Stimulated activated CD8-positive, alpha-beta memory T cell treated with anti-CD3 and anti-CD28 coated beads, Interleukin-7, amount 100 ng/mL, for 48 hours (primary cell): ENCODE data around the gene CPNE5.
"Not testable (repeated sequence)": the region's sequence is repeated elsewhere in the genome, so short reads cannot be mapped to it uniquely, and the experiment has no call there.

Experiments
- DNase-seq, 2 donors: peaks; one replicate each; pipeline ENCODE4 v3.0.0-alpha.2; 2020; ENCODE audit warnings: low read depth in 1 of 2; ENCODE audit errors: extremely low read depth in 1 of 2

CPNE5 gene

DNA sequence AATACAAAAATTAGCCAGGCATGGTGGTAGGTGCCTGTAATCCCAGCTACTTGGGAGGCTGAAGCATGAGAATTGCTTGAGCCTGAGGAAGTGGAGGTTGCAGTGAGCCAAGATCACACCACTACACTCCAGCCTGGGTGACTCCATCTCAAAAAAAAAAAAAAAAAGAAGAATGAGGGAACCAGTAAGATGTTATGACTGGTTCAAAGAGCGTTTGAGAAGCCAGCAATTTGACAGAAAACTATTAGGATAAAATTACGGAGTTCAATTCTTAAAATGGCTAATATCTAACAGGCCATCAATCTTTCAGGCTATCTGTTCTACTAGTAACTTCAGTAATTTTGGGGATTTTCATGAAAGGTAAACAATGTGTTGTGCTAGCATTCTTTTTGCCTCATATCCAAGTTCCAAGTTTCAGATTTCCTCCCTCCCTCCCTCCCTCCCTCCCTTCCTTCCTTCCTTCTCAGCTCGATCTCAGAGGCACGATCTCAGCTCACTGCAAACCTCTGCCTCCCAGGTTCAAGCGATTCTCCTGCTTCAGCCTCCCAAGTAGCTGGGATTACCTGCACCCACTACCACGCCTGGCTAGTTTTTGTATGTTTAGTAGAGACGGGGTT lies 134.2 kb downstream of the CPNE5 start:
- not testable (repeated sequence) for DNase-seq

DNA sequence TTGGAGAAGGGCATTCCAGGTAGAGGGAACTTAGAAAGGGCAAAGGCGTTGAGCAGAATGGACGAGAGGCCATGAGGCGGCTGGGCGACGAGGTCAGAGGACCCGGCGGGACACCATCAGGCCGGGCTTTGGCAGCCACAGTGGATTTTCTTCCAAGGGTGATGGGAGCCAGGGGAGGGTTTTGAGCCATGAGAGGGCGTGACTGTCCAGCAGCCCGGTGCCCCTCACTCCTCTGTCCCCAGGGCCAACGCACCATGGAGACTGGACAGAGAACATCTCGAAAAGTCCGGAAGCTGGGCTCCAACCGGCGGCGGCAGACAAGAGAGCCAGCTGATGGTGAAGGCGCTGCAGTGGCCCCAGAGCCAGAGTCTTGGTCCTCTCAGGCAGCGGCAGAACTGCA lies 135.3 kb downstream of the CPNE5 start:
- DNase-seq = no peak

DNA sequence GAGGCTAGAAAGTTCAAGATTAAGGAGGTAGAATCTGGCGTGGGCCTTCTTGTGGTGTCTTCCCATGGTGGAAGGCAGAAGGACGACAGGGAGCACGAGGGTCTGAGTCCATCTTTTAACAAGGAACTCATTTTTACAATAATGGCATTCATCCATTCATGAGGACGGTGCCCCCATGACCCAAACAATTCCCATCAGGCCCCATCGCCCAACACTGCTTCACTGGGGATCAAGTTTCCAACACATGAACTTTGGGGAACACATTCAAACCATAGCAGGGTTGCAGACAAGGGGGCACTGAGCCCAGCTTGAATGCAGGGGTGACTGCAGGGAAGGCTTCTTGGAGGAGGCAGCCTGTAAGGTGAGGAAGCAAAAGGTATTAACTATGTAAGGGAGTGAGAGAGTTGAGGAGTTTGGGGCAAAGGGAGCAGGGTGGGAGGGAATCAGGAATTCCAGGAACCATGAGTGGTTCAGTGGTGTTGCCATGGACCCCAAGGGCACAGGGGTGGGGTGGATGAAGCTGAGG lies 136.1 kb downstream of the CPNE5 start:
- DNase-seq = no peak

DNA sequence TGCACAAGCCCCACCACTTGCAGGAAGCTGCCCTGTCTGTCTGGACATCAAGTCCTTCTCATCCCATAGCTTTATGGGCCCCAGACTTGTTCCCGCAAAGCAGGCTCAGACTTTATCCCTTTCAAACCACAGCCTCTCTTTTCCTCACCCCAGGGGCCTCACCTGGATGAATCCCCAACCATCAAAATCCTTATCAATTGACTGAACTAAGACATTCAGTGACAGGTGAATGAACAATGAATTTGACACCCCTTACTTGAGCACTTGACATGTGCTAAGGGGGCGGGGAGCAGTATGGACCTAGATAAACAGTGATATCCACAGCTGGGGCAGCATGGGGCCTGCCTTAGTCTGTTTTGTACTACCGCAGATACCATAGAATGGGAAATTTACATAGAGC lies 136.6 kb downstream of the CPNE5 start:
- DNase-seq = no peak

DNA sequence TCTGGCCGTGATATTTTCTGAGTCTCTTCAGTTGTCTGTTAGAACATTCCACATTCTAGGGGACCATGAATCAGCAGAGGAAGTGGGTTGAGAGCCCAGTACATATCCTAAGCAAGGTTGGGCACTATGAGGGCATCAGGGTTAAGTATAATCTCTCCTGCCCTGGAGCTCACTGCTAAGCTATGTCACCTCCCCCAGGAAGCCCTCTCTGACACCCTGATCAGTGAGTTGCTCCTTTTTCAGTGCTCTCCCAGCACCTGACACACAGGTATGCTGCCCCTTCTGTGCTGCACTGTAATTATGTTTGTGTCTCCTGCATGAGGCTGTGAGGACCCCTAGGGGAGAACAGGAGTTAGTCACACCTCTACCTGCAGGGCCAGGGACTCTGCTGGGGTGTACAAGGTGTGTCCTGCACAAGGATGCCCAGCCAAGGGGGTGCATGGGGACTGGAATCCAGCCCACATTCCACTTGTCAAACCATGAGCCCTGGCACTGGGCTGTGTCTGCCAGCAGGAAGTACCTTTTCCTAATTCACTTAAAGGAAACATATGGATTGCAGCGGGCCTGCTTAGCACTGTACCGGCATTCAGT lies 137.7 kb downstream of the CPNE5 start:
- no peak for DNase-seq

DNA sequence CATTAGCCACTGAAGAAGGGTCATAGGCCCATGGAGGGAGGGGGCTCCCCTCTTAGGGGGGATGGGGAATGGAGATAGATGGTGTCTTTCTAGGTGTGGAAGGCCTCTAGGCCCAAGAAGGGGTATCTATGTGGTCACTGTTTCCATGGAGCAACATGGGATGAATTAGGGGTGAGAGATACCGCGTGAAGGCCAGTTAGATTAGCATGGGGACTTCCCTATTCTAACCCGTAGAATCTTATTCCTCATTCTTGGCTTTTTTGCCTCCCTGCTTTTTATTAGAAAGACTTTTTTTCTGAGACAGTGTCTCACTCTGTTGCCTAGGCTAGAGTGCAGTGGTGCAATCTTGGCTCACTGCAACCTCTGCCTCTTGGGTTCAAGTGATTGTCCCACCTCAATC lies 138.4 kb downstream of the CPNE5 start:
- DNase-seq = no peak

DNA sequence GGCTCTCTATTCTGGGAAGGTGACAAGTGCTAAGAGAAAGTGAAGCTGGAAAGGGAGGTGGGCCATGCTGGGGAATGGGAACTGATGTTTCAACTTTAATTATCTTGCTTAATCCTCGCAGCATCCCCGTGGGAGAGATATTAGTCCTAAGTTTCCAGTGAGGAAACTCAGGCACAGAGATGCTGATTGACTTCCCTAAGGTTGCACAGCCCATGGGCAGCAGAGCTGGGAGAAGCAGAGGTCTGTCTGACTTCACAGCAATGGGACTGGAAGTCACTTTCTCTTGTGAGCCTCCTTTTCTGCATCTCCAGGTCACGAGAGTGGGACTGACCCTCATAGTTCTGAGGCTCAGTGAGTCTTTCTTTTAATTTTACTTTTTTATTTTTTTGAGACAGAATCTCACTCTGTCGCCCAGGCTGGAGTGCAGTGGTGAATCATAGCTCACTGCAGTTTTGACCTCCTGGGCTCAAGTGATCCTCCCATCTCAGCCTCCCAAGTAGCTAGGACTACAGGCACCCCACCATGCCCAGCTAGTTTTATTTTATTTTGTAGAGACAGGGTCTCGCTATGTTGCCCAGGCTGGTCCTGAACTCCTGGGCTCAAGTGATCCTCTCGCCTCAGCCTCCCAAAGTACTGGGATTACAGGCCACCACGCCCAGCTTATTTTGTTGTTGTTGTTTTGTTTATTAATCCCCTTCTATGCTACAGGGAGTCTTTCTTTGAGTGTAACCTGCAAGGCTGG lies 139.0 kb downstream of the CPNE5 start:
- no peak for DNase-seq

DNA sequence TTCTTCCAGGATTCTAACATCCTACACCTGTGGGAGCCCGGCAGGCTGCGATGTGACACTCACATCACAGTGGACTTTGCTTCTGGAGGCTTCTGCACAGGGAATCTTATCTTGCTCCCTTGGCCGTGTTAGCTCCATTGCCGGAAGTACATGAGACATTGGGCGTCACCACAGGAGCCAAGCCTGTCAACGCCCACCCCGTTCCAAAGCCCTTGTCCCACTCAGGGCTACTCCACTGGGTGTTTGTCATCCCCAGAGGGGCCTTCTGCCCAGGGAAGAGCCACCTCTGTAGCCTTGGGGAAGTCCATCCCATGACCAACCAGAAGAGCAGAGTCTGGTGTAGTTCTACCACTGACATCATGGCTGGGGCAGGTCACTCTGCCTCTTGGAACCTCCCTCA lies 139.9 kb downstream of the CPNE5 start:
- no peak for DNase-seq

DNA sequence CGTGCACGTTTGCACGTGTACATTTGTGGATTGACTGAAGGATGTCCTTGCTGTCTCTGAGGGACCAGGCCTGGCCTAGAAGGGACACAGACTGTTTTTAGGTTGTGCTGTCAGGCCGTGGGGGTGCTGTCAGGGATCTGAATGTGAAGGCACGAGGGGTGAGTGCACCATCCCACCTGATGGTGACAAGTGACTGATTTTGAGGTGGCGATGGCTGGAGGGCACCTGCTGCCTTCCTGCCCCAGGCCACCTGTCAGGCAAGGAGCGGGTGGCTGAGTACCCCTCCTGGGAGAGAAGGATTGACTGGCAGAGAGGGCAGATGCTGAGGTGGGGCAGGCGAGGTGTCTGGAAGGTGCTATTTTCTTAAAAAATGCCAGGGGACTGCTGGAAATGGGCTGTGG lies 140.4 kb downstream of the CPNE5 start:
- no peak for DNase-seq

DNA sequence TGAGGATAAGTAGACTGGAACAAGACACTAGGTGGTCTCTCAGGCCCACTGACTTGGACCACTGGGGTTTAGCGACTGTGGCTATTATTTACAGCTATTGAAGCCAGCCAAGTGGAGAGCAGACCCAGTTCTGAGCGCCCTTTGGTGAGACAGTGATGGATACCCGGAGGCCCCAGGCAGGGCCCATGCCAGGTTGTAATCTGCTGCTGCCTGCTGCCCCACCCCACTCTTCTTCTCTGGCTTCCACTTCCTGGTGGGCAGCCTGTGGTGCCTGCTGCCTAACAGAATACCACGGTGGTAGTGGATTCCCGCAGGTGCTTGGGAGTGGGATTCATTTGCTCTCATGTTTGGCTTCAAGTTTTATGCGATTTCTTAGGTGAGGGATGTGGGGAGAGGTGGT lies 141.0 kb downstream of the CPNE5 start:
- DNase-seq = no peak

DNA sequence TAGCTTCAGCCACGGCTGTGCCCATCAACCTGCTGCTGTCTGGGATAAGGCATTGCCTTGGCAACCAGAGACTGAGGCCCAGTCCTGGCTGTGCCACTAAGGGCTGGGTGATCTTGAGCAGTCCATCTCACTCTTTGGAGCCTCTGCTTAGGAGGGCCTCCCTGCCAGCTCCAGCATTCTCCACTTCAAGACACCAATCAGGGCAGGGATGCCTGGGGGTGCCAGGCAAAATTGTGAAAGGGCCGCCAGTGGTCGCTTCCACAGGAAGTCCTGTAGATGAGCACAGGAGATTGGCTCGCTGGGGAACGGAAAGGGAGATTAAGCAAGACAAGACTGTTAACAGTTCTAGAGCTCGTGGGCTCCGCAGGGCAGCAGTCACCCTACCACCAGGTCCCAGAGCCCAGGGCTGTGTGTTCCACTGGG lies 141.8 kb downstream of the CPNE5 start, which contains the start of gene RAB44:
RAB44 (plus strand) TSS at position 346 of the 423 bp plus-strand sequence. CDS start 6,410 bp downstream, outside the sequence.
- no peak for DNase-seq

DNA sequence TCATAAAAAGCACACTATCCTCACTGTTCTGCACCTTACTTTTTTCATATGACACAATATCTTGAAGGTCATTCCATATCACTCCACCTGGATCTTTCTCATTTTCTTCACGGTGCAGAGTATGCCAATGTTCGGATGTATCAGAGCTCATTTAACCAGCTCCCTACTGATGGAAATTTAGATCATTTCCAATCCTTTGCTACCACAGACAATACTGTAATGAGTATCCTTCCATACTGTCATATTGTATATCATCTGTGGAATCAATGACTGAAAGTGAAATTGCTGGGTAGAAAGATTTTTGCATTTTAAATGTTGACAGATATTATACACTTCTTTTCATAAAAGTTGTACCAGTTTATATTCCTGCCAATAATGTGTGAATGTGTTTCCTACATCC lies 143.8 kb downstream of the CPNE5 start:
- DNase-seq = no peak

DNA sequence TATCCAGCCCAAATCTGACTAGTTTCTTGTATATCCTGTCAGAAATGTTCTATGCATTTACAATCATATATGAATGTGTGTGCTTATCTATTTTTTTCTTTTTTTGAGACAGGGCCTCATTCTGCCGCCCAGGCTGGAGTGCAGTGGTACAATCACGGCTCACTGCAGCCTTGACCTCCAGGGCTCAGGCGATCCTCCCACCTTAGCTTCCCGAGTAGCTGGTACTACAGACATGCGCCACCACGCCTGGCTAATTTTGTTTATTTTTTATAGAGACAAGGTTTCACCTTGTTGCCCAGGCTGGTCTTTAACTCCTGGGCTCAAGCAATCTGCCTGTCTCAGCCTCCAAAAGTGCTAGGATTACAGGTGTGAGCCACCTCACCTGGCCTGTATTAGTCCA lies 144.6 kb downstream of the CPNE5 start:
- no peak for DNase-seq

DNA sequence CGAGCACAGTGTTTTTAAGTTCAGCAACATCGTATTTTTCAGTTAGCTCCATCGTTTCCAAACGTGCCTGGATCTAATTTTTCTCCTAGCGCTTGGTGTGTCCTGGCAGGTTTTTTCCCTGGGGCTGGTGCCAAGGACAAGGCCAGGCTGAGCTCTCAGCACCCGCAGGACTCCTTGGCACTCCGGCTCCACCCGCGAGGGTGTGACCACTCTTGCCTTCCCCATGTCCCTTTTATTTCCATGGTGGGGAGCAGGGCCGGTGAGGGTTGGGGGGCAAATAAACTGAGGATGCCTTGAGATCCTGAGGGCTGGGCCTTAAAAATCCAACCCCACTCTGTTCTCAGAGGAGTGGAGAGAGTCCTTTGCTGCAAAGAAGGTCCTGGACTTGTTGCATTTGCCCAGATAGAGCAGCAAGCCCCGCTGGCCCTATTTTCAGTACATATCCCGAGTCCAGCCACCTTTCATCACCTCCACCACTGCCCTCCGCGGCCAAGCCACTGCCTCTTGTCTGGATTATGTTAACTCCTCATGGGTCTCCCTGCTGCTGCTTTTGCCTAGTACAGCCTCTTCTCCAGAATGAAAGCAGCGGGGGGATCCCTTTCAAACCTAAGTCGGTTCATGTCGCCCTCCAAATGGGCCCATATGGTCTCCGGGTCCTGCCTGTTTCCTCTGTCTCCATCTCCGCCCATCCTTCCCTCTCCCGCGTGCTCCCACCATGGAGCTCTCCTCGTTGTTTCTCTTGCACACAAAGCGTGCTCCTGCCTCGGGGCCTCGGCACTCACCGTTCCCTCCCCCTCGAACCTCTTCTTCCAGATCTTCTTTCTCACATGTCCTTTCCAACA lies 146.2 kb downstream of the CPNE5 start:
- no peak for DNase-seq

DNA sequence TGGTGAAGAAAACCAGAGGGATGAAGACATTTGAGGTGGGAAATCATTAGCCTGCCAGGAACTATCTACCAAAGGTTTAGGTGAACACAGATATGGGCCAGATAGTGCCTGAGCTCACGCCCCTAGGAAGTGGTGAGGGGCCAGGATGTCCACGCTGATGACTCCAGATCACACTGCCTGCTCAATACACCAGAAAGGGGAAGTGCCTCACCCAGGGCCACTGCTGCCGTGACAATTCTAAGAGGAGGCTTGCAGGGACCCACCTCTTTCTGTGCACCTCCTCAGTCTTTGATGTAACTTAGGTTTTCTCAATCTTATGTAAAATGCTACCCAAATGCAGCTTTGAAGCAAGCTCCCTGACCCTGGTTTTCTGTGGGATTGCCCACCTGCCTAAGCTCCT lies 147.0 kb downstream of the CPNE5 start:
- no peak for DNase-seq

DNA sequence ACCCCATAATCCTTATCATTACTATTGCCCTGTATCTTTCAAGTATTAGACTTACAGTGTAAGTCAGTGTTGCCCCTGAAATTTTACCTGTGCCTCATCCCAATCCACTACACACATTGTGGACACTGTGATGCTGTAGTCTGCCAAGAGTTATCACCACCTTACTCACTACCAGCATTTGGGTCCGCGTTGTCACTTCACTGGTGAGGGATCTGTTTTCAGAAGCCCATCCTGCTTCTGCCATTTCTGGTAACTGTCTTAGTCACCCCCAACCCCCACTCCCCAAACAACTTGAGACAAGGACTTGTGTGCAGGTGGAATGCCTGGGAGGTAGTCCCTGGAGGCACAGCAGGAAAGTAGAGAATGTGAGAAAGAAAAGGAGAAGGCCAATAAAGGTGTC lies 147.6 kb downstream of the CPNE5 start:
- no peak for DNase-seq

DNA sequence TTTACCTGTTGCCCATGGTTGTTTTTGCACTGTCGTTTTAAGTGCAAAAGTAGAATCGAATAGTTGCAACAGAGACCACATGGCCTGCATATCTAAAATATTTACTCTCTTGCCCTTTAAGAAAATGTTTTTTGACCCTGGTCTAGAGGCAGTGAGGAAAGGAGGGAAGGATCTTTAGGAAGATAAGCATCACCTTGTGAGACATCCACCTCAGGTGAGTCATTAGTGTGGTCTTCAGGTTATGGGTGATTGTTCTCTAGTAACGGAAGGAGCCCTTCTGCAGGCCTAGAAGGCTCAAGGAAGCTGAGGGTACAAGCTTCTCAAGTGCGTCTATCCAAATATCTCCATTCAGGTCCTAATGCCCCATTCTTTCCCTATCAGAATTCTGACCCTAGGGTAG lies 148.2 kb downstream of the CPNE5 start:
- DNase-seq = no peak
